Measurements from ENCODE around the gene TCAF1. TPM values are rescaled to one million over a fixed set of nuclear protein-coding genes. Genes with fewer than 3 reads are reported as not detected.

Gene TCAF1
- total RNA-seq, 1 experiment from 2014 or later, result 58.4 TPM

DNA sequence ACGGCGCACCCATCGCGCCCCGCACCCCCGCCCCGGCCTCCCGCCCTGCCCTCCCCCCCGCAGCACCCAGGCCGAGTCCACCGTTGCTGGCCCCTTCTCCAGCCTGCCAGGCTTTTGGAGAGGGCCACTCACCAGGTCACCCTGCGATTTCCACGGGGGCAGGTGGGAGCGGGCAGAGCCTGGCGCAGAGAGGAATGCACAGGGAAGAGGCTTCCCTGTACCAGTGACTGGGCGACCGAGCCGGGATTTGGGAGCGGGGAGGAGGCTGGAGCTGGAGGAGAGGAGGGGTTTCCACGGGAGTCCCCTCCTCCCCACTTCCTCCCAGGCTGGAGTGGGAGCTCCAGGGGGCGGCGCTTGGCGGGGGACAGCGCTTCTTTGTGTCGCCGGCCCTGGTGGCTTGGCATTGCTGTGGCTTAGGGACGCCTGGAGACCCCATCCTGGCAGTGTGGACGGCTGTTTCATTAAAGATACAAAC lies 19.3 kb downstream of the TCAF1 start:
- RAD21 ChIA-PET (ENCODE audit: low non-redundant PET in 1 of 2, low total read pairs in 2 of 2, uncharacterized antibody in 2 of 2, unreplicated experiment in 2 of 2), result no interaction called here
- Histone ChIP-seq H3K4me3 (replicated peaks in 1 of 2; ENCODE audit: low read depth in 1 of 2, low read length in 2 of 2) (no peak overlapping the region), H4K20me1 (ENCODE audit: insufficient read depth) (no peaks in the 10 kb centered on the region), H3K4me1 (ENCODE audit: control insufficient read depth in 1 of 2, insufficient read depth in 2 of 2, low read length in 2 of 2) (no peaks in the 10 kb centered on the region), H2AFZ (ENCODE audit: low read depth, low read length, poor library complexity, severe bottlenecking) (no peak overlapping the region), H3K9me3 (ENCODE audit: control insufficient read depth in 1 of 2, insufficient read depth in 1 of 2, low read depth in 1 of 2, low read length in 2 of 2) (no peaks in the 10 kb centered on the region), H3K27me3 (ENCODE audit: insufficient read depth, low read length) (no peaks in the 10 kb centered on the region), H3K79me2 (ENCODE audit: insufficient read depth, low read length) (peaks cover 13% of the 10 kb centered on the region), H3K36me3 (ENCODE audit: control insufficient read depth in 1 of 2, insufficient read depth in 2 of 2, low read length in 2 of 2) (no peaks in the 10 kb centered on the region), H3K9me2 (ENCODE audit: insufficient read depth) (no peaks in the 10 kb centered on the region), H3K4me2 (ENCODE audit: low read length) (no peak overlapping the region), H3K9ac (ENCODE audit: low read length) (no peak overlapping the region), H3K27ac (ENCODE audit: low read depth, low read length) (no peak overlapping the region)
- no TSS peak for BruUV-seq (replicated peaks)
- CTCF ChIA-PET, result no interaction called here
- no peak for DNase-seq (ENCODE audit: low read depth, low spot score)
- no peak for ATAC-seq
- no peak for TF ChIP-seq JUND (IDR thresholded peaks at IDR 0.05)
- TF ChIP-seq RAD21 (IDR thresholded peaks at IDR 0.05; ENCODE audit: low read depth), result no peak
- no peak for TF ChIP-seq POLR2AphosphoS5 (IDR thresholded peaks at IDR 0.05; ENCODE audit: low read depth, low read length)
- TF ChIP-seq EGR1 (IDR thresholded peaks at IDR 0.05; ENCODE audit: low read depth), result no peak
- TF ChIP-seq, protein P1, sequence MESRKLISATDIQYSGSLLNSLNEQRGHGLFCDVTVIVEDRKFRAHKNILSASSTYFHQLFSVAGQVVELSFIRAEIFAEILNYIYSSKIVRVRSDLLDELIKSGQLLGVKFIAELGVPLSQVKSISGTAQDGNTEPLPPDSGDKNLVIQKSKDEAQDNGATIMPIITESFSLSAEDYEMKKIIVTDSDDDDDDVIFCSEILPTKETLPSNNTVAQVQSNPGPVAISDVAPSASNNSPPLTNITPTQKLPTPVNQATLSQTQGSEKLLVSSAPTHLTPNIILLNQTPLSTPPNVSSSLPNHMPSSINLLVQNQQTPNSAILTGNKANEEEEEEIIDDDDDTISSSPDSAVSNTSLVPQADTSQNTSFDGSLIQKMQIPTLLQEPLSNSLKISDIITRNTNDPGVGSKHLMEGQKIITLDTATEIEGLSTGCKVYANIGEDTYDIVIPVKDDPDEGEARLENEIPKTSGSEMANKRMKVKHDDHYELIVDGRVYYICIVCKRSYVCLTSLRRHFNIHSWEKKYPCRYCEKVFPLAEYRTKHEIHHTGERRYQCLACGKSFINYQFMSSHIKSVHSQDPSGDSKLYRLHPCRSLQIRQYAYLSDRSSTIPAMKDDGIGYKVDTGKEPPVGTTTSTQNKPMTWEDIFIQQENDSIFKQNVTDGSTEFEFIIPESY (IDR thresholded peaks at IDR 0.05; ENCODE audit: extremely low read depth, insufficient replicate concordance, low read length), result no peak
- TF ChIP-seq, protein P2, sequence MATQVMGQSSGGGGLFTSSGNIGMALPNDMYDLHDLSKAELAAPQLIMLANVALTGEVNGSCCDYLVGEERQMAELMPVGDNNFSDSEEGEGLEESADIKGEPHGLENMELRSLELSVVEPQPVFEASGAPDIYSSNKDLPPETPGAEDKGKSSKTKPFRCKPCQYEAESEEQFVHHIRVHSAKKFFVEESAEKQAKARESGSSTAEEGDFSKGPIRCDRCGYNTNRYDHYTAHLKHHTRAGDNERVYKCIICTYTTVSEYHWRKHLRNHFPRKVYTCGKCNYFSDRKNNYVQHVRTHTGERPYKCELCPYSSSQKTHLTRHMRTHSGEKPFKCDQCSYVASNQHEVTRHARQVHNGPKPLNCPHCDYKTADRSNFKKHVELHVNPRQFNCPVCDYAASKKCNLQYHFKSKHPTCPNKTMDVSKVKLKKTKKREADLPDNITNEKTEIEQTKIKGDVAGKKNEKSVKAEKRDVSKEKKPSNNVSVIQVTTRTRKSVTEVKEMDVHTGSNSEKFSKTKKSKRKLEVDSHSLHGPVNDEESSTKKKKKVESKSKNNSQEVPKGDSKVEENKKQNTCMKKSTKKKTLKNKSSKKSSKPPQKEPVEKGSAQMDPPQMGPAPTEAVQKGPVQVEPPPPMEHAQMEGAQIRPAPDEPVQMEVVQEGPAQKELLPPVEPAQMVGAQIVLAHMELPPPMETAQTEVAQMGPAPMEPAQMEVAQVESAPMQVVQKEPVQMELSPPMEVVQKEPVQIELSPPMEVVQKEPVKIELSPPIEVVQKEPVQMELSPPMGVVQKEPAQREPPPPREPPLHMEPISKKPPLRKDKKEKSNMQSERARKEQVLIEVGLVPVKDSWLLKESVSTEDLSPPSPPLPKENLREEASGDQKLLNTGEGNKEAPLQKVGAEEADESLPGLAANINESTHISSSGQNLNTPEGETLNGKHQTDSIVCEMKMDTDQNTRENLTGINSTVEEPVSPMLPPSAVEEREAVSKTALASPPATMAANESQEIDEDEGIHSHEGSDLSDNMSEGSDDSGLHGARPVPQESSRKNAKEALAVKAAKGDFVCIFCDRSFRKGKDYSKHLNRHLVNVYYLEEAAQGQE (IDR thresholded peaks at IDR 0.05; ENCODE audit: low read depth), result no peak
- TF ChIP-seq FOSL1 (IDR thresholded peaks at IDR 0.05; ENCODE audit: low read depth), result no peak
- TF ChIP-seq YY1 (IDR thresholded peaks at IDR 0.05; ENCODE audit: extremely low read depth, insufficient replicate concordance, low read depth, low read length), result no peak
- TF ChIP-seq ZNF274 (IDR thresholded peaks at IDR 0.05; ENCODE audit: low read depth, low read length), result no peak
- no peak for TF ChIP-seq CEBPB (IDR thresholded peaks at IDR 0.05; ENCODE audit: low read depth)
- TF ChIP-seq, protein P3, sequence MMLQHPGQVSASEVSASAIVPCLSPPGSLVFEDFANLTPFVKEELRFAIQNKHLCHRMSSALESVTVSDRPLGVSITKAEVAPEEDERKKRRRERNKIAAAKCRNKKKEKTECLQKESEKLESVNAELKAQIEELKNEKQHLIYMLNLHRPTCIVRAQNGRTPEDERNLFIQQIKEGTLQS (IDR thresholded peaks at IDR 0.05), result no peak
- TF ChIP-seq, protein P4, sequence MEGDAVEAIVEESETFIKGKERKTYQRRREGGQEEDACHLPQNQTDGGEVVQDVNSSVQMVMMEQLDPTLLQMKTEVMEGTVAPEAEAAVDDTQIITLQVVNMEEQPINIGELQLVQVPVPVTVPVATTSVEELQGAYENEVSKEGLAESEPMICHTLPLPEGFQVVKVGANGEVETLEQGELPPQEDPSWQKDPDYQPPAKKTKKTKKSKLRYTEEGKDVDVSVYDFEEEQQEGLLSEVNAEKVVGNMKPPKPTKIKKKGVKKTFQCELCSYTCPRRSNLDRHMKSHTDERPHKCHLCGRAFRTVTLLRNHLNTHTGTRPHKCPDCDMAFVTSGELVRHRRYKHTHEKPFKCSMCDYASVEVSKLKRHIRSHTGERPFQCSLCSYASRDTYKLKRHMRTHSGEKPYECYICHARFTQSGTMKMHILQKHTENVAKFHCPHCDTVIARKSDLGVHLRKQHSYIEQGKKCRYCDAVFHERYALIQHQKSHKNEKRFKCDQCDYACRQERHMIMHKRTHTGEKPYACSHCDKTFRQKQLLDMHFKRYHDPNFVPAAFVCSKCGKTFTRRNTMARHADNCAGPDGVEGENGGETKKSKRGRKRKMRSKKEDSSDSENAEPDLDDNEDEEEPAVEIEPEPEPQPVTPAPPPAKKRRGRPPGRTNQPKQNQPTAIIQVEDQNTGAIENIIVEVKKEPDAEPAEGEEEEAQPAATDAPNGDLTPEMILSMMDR (IDR thresholded peaks at IDR 0.05 in 2 of 3, conservative IDR thresholded peaks at IDR 0.05 in 1 of 3; ENCODE audit: borderline replicate concordance in 1 of 3, insufficient read depth in 1 of 3, low read depth in 2 of 3, low read length in 2 of 3), result no peak
- no peak for TF ChIP-seq POLR2A (IDR thresholded peaks at IDR 0.05; ENCODE audit: borderline replicate concordance, extremely low read depth, insufficient read depth, insufficient read length)
- intact Hi-C loops (cut with micrococcal nuclease), result no loop called here
- POLR2A ChIA-PET, result no interaction called here
